ENCODE measurements around the gene ARID2. TPM values are rescaled to one million over a fixed set of nuclear protein-coding genes. Genes with fewer than 3 reads are reported as not detected.

The ARID2 gene
- total RNA-seq, 1 donor from 2014 or later: 46.3 TPM

DNA sequence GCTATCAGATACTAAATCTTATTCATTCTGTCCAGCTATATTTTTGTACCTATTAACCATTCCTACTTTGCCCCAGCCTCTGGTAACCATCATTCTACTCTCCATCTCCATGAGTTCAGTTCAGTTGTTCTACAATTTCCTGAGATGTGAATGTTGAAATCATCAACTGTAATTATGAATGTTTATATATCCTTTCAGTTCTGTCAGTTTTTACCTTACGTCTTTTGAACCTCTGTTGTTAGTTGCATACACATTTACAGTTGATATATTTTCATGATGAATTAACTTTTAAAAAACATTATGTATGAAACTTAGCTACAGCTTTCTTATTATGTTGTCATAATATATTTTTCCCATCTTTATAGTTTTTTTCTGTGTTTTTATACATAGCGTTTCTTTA lies 102.1 kb downstream of the ARID2 start:
- Mint-ChIP-seq H3K9me3 (ENCODE audit: unreplicated experiment) (no peaks in the 10 kb centered on the region), H3K36me3 (ENCODE audit: low read depth, unreplicated experiment) (peaks cover 15% of the 10 kb centered on the region), H3K4me3 (ENCODE audit: unreplicated experiment) (no peak overlapping the region), H3K27ac (ENCODE audit: unreplicated experiment) (no peak overlapping the region), H3K4me1 (ENCODE audit: unreplicated experiment) (no peaks in the 10 kb centered on the region), H3K27me3 (ENCODE audit: unreplicated experiment) (no peaks in the 10 kb centered on the region)
- TF ChIP-seq CTCF (IDR thresholded peaks at IDR 0.05; ENCODE audit: unreplicated experiment): no peak
- DNase-seq (ENCODE audit: low spot score): no peak

DNA sequence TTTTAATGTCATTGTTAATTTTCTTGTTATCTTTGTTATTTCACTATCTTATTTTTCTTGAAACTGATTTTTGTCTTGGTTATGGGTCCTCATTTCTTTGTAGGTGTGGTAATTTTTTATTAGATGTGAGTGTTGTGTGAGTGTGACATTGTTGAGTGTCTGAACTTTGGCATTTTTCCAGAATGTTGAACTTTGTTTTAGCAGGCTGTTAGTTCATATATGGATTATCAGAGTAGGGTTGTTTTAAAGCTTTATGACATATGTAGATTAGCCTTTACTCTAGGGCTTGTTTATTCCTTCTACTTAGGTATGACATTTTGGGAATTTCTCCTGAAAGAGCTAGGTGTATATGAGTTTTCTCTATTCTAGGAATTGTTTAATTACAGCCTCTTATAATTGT lies 103.9 kb downstream of the ARID2 start:
- Mint-ChIP-seq H3K27ac (ENCODE audit: unreplicated experiment) (no peak overlapping the region), H3K36me3 (ENCODE audit: low read depth, unreplicated experiment) (peaks cover 15% of the 10 kb centered on the region), H3K27me3 (ENCODE audit: unreplicated experiment) (no peaks in the 10 kb centered on the region), H3K9me3 (ENCODE audit: unreplicated experiment) (no peaks in the 10 kb centered on the region), H3K4me3 (ENCODE audit: unreplicated experiment) (no peak overlapping the region), H3K4me1 (ENCODE audit: unreplicated experiment) (no peaks in the 10 kb centered on the region)
- TF ChIP-seq CTCF (IDR thresholded peaks at IDR 0.05; ENCODE audit: unreplicated experiment): no peak
- no peak for DNase-seq (ENCODE audit: low spot score)

DNA sequence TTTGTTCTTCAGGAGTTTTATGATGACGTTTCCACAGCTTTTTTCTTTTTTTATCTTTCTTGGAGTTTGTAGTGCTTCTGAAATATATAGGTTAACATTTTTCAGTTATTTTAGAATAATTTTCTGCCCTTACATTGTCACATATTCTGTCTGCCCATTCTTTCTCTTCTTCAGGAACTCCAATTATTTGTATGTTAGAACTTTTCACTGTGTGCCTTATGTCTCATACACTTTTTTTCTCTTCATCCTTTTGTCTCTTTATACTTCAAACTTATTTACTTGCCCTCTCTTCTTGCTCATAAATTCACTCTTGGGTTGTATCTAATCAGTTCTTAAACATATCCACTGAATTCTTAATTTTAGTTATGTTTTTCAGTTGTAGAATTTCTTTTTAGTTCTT lies 105.3 kb downstream of the ARID2 start:
- no peak for DNase-seq (ENCODE audit: low spot score)
- Mint-ChIP-seq H3K27me3 (ENCODE audit: unreplicated experiment) (no peaks in the 10 kb centered on the region), H3K4me1 (ENCODE audit: unreplicated experiment) (no peaks in the 10 kb centered on the region), H3K27ac (ENCODE audit: unreplicated experiment) (no peak overlapping the region), H3K36me3 (ENCODE audit: low read depth, unreplicated experiment) (peaks cover 15% of the 10 kb centered on the region), H3K9me3 (ENCODE audit: unreplicated experiment) (no peaks in the 10 kb centered on the region), H3K4me3 (ENCODE audit: unreplicated experiment) (no peak overlapping the region)
- no peak for TF ChIP-seq CTCF (IDR thresholded peaks at IDR 0.05; ENCODE audit: unreplicated experiment)

DNA sequence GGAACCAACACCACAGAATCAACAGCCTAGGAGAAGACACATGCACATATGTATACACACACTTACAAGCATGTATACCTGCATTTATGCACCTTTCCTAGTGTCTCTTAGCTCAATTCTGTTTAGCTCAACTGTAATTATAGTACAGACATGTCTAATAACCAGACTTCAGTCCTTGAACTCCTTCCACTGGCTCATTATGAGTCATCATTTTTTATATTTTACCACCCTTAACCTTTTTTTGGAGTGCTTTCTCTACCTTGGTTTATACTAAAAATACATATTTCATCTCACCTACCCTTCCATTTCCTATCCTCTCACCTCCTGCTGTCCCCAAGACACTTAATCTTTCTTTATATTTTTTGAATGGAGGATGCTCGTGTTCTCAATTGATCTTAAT lies 110.4 kb downstream of the ARID2 start:
- DNase-seq (ENCODE audit: low spot score): no peak
- Mint-ChIP-seq H3K36me3 (ENCODE audit: low read depth, unreplicated experiment) (peaks cover 15% of the 10 kb centered on the region), H3K27ac (ENCODE audit: unreplicated experiment) (no peak overlapping the region), H3K4me1 (ENCODE audit: unreplicated experiment) (no peaks in the 10 kb centered on the region), H3K27me3 (ENCODE audit: unreplicated experiment) (peaks cover 2% of the 10 kb centered on the region), H3K9me3 (ENCODE audit: unreplicated experiment) (no peaks in the 10 kb centered on the region), H3K4me3 (ENCODE audit: unreplicated experiment) (no peak overlapping the region)
- no peak for TF ChIP-seq CTCF (IDR thresholded peaks at IDR 0.05; ENCODE audit: unreplicated experiment)

DNA sequence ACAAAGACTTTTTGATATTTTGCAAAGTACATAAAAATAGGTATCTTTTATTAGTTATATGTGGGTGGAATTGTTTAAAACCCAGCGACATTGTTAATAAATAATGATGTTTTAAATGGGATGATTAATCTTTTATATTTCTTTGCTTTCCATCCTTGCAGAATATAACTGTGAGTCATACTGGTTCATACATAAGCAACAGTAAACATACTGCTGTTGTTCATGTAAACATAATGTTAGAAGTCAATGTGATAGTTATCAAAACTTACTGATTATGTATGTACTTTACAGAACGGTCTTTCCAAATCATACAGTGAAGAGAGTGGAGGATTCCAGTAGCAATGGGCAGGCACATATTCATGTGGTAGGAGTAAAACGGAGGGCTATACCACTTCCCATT lies 119.8 kb downstream of the ARID2 start:
- no peak for TF ChIP-seq CTCF (IDR thresholded peaks at IDR 0.05; ENCODE audit: unreplicated experiment)
- no peaks in the 10 kb centered on the region for H3K9me3 Mint-ChIP-seq (ENCODE audit: unreplicated experiment)
- peaks cover 2% of the 10 kb centered on the region for H3K27me3 Mint-ChIP-seq (ENCODE audit: unreplicated experiment)
- H3K4me3 Mint-ChIP-seq (ENCODE audit: unreplicated experiment): no peak overlapping the region
- no peak overlapping the region for H3K27ac Mint-ChIP-seq (ENCODE audit: unreplicated experiment)
- H3K4me1 Mint-ChIP-seq (ENCODE audit: unreplicated experiment): no peaks in the 10 kb centered on the region
- H3K36me3 Mint-ChIP-seq (ENCODE audit: low read depth, unreplicated experiment): peaks cover 36% of the 10 kb centered on the region
- no peak for DNase-seq (ENCODE audit: low spot score)

Measured in endothelial cell (in vitro differentiated cells).